ENCODE data around the gene CPD. TPM values are rescaled to one million over a fixed set of nuclear protein-coding genes. Genes with fewer than 3 reads are reported as not detected.
A peak's percentile ranks its signal among the peaks of the same experiment; 100 is the strongest.

CPD gene
- total RNA-seq, 3 donors from 2014 or later: 39.2 to 77.3 (median 74.7) TPM

DNA sequence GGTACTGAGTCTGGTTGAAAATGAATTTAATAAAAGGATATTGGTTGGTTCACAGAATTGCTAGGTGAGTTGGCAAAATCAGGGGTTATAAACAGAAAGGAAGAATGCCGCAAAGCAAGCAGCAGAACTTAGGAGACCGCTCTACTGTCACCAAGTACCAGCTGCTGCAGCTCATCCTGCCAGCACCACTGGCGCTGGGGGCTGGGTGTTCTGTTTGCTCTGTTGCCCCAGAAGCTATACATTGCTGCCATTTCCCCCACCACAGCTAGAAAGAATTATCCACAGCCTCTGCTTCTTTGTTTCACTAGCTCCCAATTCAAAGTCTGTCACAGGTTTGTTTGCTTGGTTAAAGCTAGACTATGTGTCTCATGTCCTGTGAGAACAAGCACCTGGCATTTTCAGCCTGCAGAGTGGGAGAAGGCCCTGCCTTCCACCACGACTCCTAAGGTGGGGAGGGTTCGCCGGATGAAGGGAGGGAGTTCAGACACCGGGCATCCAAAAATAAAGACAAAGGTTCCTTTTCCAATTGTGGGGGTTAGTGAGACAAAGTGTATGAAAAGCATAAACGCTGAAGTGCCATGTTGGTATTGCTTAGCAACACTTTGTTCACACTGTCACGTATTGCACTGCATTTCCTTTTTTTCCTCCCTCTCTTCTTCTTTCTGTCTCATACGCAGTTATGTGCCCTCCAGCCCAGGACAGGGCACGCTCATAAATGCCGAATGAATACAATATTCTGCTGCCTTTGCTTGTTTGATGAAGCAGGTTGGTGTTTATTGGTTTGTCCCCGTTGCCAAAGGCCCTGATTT lies 9.6 kb upstream of the CPD start:
- no peak overlapping the region for H3K4me3 ChIP-seq
- TF ChIP-seq CTCF (IDR thresholded peaks at IDR 0.05): no peak
- H3K9me3 ChIP-seq: no peaks in the 10 kb centered on the region
- H3K4me1 ChIP-seq (ENCODE audit: low read depth): peaks cover 5% of the 10 kb centered on the region
- no peak for DNase-seq
- no peaks in the 10 kb centered on the region for H3K36me3 ChIP-seq (ENCODE audit: low read depth)
- intact Hi-C loops (cut with DNase I, micrococcal nuclease): no loop called here
- no peak for ATAC-seq

- no peak for TF ChIP-seq CTCF (IDR thresholded peaks at IDR 0.05)
These were observed 8.7 kb upstream of the CPD start for GRCh38 chr17:30369995-30370394.

GRCh38 chr17:30372755-30373154 lies 6.0 kb upstream of the CPD start:
- peaks cover 5% of the 10 kb centered on the region for H3K4me1 ChIP-seq (ENCODE audit: low read depth)
- ATAC-seq (no peak), DNase-seq (no peak)
- H3K36me3 ChIP-seq (ENCODE audit: low read depth): no peaks in the 10 kb centered on the region
- TF ChIP-seq CTCF (IDR thresholded peaks at IDR 0.05): no peak
- no peak overlapping the region for H3K4me3 ChIP-seq
- intact Hi-C loops (cut with DNase I, micrococcal nuclease): no loop called here
- no peaks in the 10 kb centered on the region for H3K9me3 ChIP-seq

More at GRCh38 chr17:30369995-30370394, 8.7 kb upstream of the CPD start:
- H3K9me3 ChIP-seq: no peaks in the 10 kb centered on the region
- H3K4me3 ChIP-seq: no peak overlapping the region
- DNase-seq: no peak
- intact Hi-C loops (cut with DNase I, micrococcal nuclease): no loop called here
- ATAC-seq: peak; percentile 82
- H3K36me3 ChIP-seq (ENCODE audit: low read depth): no peaks in the 10 kb centered on the region
- H3K4me1 ChIP-seq (ENCODE audit: low read depth): peaks cover 5% of the 10 kb centered on the region

- no peak for ATAC-seq
- DNase-seq: no peak
These were observed 3.1 kb upstream of the CPD start for GRCh38 chr17:30375661-30376060.

GRCh38 chr17:30376621-30377452 lies 1.9 kb upstream of the CPD start:
- DNase-seq (peak in 1 of 3 donors; percentile 32), ATAC-seq (no peak)
- TF ChIP-seq CTCF (IDR thresholded peaks at IDR 0.05): no peak
- no peaks in the 10 kb centered on the region for H3K9me3 ChIP-seq
- peaks cover 19% of the 10 kb centered on the region for H3K4me1 ChIP-seq (ENCODE audit: low read depth)
- no peak overlapping the region for H3K4me3 ChIP-seq
- intact Hi-C loops (cut with DNase I, micrococcal nuclease): no loop called here
- no peaks in the 10 kb centered on the region for H3K36me3 ChIP-seq (ENCODE audit: low read depth)

More at GRCh38 chr17:30375661-30376060, 3.1 kb upstream of the CPD start:
- intact Hi-C loops (cut with DNase I, micrococcal nuclease): no loop called here
- no peaks in the 10 kb centered on the region for H3K9me3 ChIP-seq
- no peak for TF ChIP-seq CTCF (IDR thresholded peaks at IDR 0.05)
- no peak overlapping the region for H3K4me3 ChIP-seq
- H3K4me1 ChIP-seq (ENCODE audit: low read depth): peaks cover 12% of the 10 kb centered on the region
- no peaks in the 10 kb centered on the region for H3K36me3 ChIP-seq (ENCODE audit: low read depth)
